ENCODE measurements around the gene R3HDM4. TPM values are rescaled to one million over a fixed set of nuclear protein-coding genes. Genes with fewer than 3 reads are reported as not detected.

Gene R3HDM4
- total RNA-seq, 4 donors from 2014 or later = 23.7 to 44.9 (median 32.9) TPM

GRCh38 chr19:952049-952679, 39.1 kb upstream of the R3HDM4 start:
- H3K4me3 ChIP-seq = no peak overlapping the region
- ATAC-seq = no peak
- WGBS, 2 donors (ENCODE audit: low coverage in 1 of 2) = 87 to 90% methylated on average over 2 to 4 of the region's 14 CpGs

GRCh38 chr19:950352-951066, 37.5 kb upstream of the R3HDM4 start:
- H3K9me3 ChIP-seq = no peaks in the 10 kb centered on the region
- no peak for TF ChIP-seq CTCF (IDR thresholded peaks at IDR 0.05)
- H3K27me3 ChIP-seq = no peaks in the 10 kb centered on the region
- peaks cover 0 to 5% of the 10 kb centered on the region in 2 donors for H3K36me3 ChIP-seq
- H3K4me1 ChIP-seq = peaks cover 0 to 15% (median 9%) of the 10 kb centered on the region in 3 donors
- 80 to 83% methylated on average over 14 of the region's 17 CpGs for WGBS, 2 donors (ENCODE audit: low coverage in 1 of 2)
- no peak overlapping the region for H3K27ac ChIP-seq
- ATAC-seq = no peak
- no peak overlapping the region for H3K4me3 ChIP-seq

More at GRCh38 chr19:952049-952679, 39.1 kb upstream of the R3HDM4 start:
- Histone ChIP-seq H3K27ac (no peak overlapping the region), H3K27me3 (no peaks in the 10 kb centered on the region), H3K4me1 (peaks cover 0 to 15% (median 9%) of the 10 kb centered on the region in 3 donors), H3K9me3 (no peaks in the 10 kb centered on the region), H3K36me3 (peaks cover 0 to 5% of the 10 kb centered on the region in 2 donors)
- TF ChIP-seq EP300 (IDR thresholded peaks at IDR 0.05) = no peak
- TF ChIP-seq POLR2AphosphoS5 (IDR thresholded peaks at IDR 0.05) = no peak
- no peak for TF ChIP-seq CTCF (IDR thresholded peaks at IDR 0.05)
- TF ChIP-seq POLR2A (IDR thresholded peaks at IDR 0.05) = no peak

- ATAC-seq = no peak
- Histone ChIP-seq H3K27ac (no peak overlapping the region), H3K36me3 (peaks cover 0 to 5% of the 10 kb centered on the region in 2 donors), H3K9me3 (no peaks in the 10 kb centered on the region), H3K4me1 (peaks cover 0 to 15% (median 9%) of the 10 kb centered on the region in 3 donors), H3K4me3 (no peak overlapping the region), H3K27me3 (no peaks in the 10 kb centered on the region)
- TF ChIP-seq EP300 (IDR thresholded peaks at IDR 0.05) = no peak
- no peak for TF ChIP-seq CTCF (IDR thresholded peaks at IDR 0.05)
- TF ChIP-seq POLR2AphosphoS5 (IDR thresholded peaks at IDR 0.05) = no peak
- TF ChIP-seq POLR2A (IDR thresholded peaks at IDR 0.05) = no peak
- 73% methylated on average over 2 of the region's 25 CpGs; no CpG with 5 or more reads in 1 of the 2 donors for WGBS, 2 donors (ENCODE audit: low coverage in 1 of 2)
Measured at GRCh38 chr19:948842-949496, 36.0 kb upstream of the R3HDM4 start.

- WGBS, 2 donors (ENCODE audit: low coverage in 1 of 2) = 92% methylated on average over 9 of the region's 47 CpGs; no CpG with 5 or more reads in 1 of the 2 donors
- H3K4me1 ChIP-seq = peaks cover 0 to 6% (median 4%) of the 10 kb centered on the region in 3 donors
- no peaks in the 10 kb centered on the region for H3K9me3 ChIP-seq
- no peak overlapping the region for H3K27ac ChIP-seq
- ATAC-seq = peak; percentile 79
- H3K27me3 ChIP-seq = no peaks in the 10 kb centered on the region
- H3K4me3 ChIP-seq = no peak overlapping the region
- peaks cover 0 to 5% of the 10 kb centered on the region in 2 donors for H3K36me3 ChIP-seq
- TF ChIP-seq EP300 (IDR thresholded peaks at IDR 0.05) (no peak), POLR2AphosphoS5 (IDR thresholded peaks at IDR 0.05) (peak; percentile 43)
Measured at GRCh38 chr19:947707-948539, 34.9 kb upstream of the R3HDM4 start.

Measured in gastroesophageal sphincter (tissue), 4 donors.